Right ventricle myocardium inferior (tissue), 1 donor: ENCODE results near the gene OR2W3. TPM values are rescaled to one million over a fixed set of nuclear protein-coding genes. Genes with fewer than 3 reads are reported as not detected.
A peak's percentile ranks its signal among the peaks of the same experiment; 100 is the strongest.

Experiments
- ATAC-seq: fragments of 200-7000 bp; cut with Tn5 transposase; one replicate; pipeline ENCODE4 v1.9.1; 2020; ENCODE audit warnings: mild to moderate bottlenecking, moderate library complexity
- DNase-seq: peaks from one replicate; pipeline ENCODE4 v3.0.0; 2021; ENCODE audit errors: missing footprints
- intact Hi-C: fragments of 100-400 bp; cut with DNase I; formaldehyde crosslinking; loops from one replicate; pipeline ENCODE4 v1.11.0; 2022
- long read RNA-seq: library from polyadenylated mRNA; unstranded; transcript quantifications from one replicate; pipeline ENCODE4 v2.0.0, GENCODE V29; 2021
- total RNA-seq: library from RNA; stranded (reverse); fragmentation: NEBNext Ultra II Directional; extraction: Animal tissue kit (Norgen Biotek cat#: 25700); gene quantifications from one replicate; pipeline ENCODE4 v1.2.1, GENCODE V29; 2021
- donor health status: DM: no; HTN: yes; CAD: no; lungs with severe emphysema.

The OR2W3 gene
- not detected for total RNA-seq
- long read RNA-seq: 0 reads

GRCh38 chr1:247895163-247895637, at the start of gene OR2W3:
TSS of gene OR2W3 (plus strand) at chr1:247895587. CDS start at chr1:247895587, 0 bp downstream.
- no peak for ATAC-seq
- intact Hi-C loops: no loop called here
- DNase-seq: no peak

GRCh38 chr1:247845693-247846017, 49.7 kb upstream of the OR2W3 start:
- intact Hi-C loops: no loop called here
- no peak for DNase-seq
- ATAC-seq: no peak

GRCh38 chr1:247848346-247848745, 47.0 kb upstream of the OR2W3 start:
- intact Hi-C loops: no loop called here
- ATAC-seq: no peak
- no peak for DNase-seq

GRCh38 chr1:247849616-247850015, 45.8 kb upstream of the OR2W3 start:
- DNase-seq (no peak), ATAC-seq (no peak)
- intact Hi-C loops: no loop called here

GRCh38 chr1:247854899-247855545, 40.4 kb upstream of the OR2W3 start:
- no peak for DNase-seq
- intact Hi-C loops: no loop called here
- ATAC-seq: no peak

GRCh38 chr1:247855911-247856310, 39.5 kb upstream of the OR2W3 start:
- ATAC-seq (no peak), DNase-seq (no peak)
- intact Hi-C loops: no loop called here

- intact Hi-C loops: no loop called here
- ATAC-seq (no peak), DNase-seq (peak; percentile 75)
Measured at GRCh38 chr1:247857069-247857984, 38.1 kb upstream of the OR2W3 start, which contains the start of gene TRIM58. TSS of gene TRIM58 (plus strand) at chr1:247857187. CDS start at chr1:247857247, 60 bp downstream.

GRCh38 chr1:247857985-247858619, 37.3 kb upstream of the OR2W3 start:
- intact Hi-C loops: no loop called here

GRCh38 chr1:247862756-247863155, 32.6 kb upstream of the OR2W3 start:
- intact Hi-C loops: no loop called here
- no peak for DNase-seq
- ATAC-seq: no peak

More at GRCh38 chr1:247857985-247858619, 37.3 kb upstream of the OR2W3 start:
- DNase-seq (no peak), ATAC-seq (no peak)

GRCh38 chr1:247864644-247865043, 30.7 kb upstream of the OR2W3 start:
- ATAC-seq (no peak), DNase-seq (no peak)
- intact Hi-C loops: no loop called here

- no peak for DNase-seq
- no peak for ATAC-seq
- intact Hi-C loops: no loop called here
Measured at GRCh38 chr1:247865416-247865815, 30.0 kb upstream of the OR2W3 start.

GRCh38 chr1:247883346-247883745, 12.0 kb upstream of the OR2W3 start:
- no peak for ATAC-seq
- intact Hi-C loops: no loop called here
- no peak for DNase-seq

- ATAC-seq (no peak), DNase-seq (no peak)
- intact Hi-C loops: no loop called here
Measured at GRCh38 chr1:247884797-247885413, 10.5 kb upstream of the OR2W3 start.

- ATAC-seq (no peak), DNase-seq (no peak)
- intact Hi-C loops: no loop called here
Measured at GRCh38 chr1:247895976-247896375, 589 bp downstream of the OR2W3 start.

GRCh38 chr1:247904122-247904521, 8.7 kb downstream of the OR2W3 start:
- no peak for DNase-seq
- intact Hi-C loops: no loop called here
- ATAC-seq: no peak

- ATAC-seq (no peak), DNase-seq (no peak)
- intact Hi-C loops: no loop called here
Measured at GRCh38 chr1:247905181-247905580, 9.8 kb downstream of the OR2W3 start.

GRCh38 chr1:247905910-247906503, 10.6 kb downstream of the OR2W3 start:
- intact Hi-C loops: no loop called here
- ATAC-seq (no peak), DNase-seq (no peak)

GRCh38 chr1:247906504-247907047, 11.2 kb downstream of the OR2W3 start:
- DNase-seq (no peak), ATAC-seq (no peak)
- intact Hi-C loops: no loop called here
